ENCODE results near the gene KIF3A.

- TF ChIP-seq CTCF (IDR thresholded peaks at IDR 0.05): no peak
- no peak for TF ChIP-seq EZH2 (IDR thresholded peaks at IDR 0.05)
- TF ChIP-seq EZH2phosphoT487 (IDR thresholded peaks at IDR 0.05): no peak
These were observed 78.7 kb downstream of the KIF3A start for GRCh38 chr5:132658381-132659302.
